B cell (primary cell): ENCODE data around the gene PDGFC.

Experiments used
- CTCF ChIP-seq: fragments of 200-600 bp; IDR thresholded peaks from one replicate; pipeline ENCODE4 v1.8.0; 2022; ENCODE audit warnings: antibody characterized with exemption, mild to moderate bottlenecking
- EZH2 ChIP-seq: IDR thresholded peaks from 2 replicates; pipeline ENCODE4 v1.6.1; 2012; ENCODE audit warnings: borderline replicate concordance, low read depth, mild to moderate bottlenecking, moderate library complexity, low read length; ENCODE audit not compliant: insufficient read depth, poor library complexity, severe bottlenecking

- no peak for TF ChIP-seq CTCF
- no peak for TF ChIP-seq EZH2
These were observed 69.7 kb downstream of the PDGFC start for GRCh38 chr4:156901871-156902270.
